Ramos (cell line): ENCODE data around the gene CBX8.

ENCODE experiments used
- in situ Hi-C: fragments of 300-500 bp; cut with MboI; formaldehyde crosslinking; loops from one replicate; pipeline ENCODE4 v1.14.3; 2022; ENCODE audit warnings: low sequenced_read_pairs; ENCODE audit not compliant: unreplicated experiment

The CBX8 gene

GRCh38 chr17:79821331-79822095 is 24.6 kb upstream of the CBX8 start:
- in situ Hi-C loops = no loop called here

- in situ Hi-C loops = no loop called here
These were observed 24.1 kb upstream of the CBX8 start for GRCh38 chr17:79820959-79821330.

GRCh38 chr17:79819534-79820276 is 22.8 kb upstream of the CBX8 start:
- in situ Hi-C loops = no loop called here

GRCh38 chr17:79819085-79819484 is 22.2 kb upstream of the CBX8 start:
- in situ Hi-C loops = no loop called here

GRCh38 chr17:79818026-79818758 is 21.3 kb upstream of the CBX8 start:
- in situ Hi-C loops = no loop called here

- in situ Hi-C loops = no loop called here
These were observed 19.1 kb upstream of the CBX8 start for GRCh38 chr17:79815836-79816461.

- in situ Hi-C loops = no loop called here
These were observed 18.3 kb upstream of the CBX8 start for GRCh38 chr17:79814974-79815835.

GRCh38 chr17:79814127-79814973 is 17.5 kb upstream of the CBX8 start:
- in situ Hi-C loops = no loop called here

GRCh38 chr17:79813297-79814126 is 16.6 kb upstream of the CBX8 start:
- in situ Hi-C loops = no loop called here

GRCh38 chr17:79812353-79813258 is 15.7 kb upstream of the CBX8 start:
- in situ Hi-C loops = no loop called here

- in situ Hi-C loops = no loop called here
These were observed 15.0 kb upstream of the CBX8 start for GRCh38 chr17:79811868-79812352.

- in situ Hi-C loops = no loop called here
These were observed 14.4 kb upstream of the CBX8 start for GRCh38 chr17:79811011-79811867.

- in situ Hi-C loops = no loop called here
These were observed 13.5 kb upstream of the CBX8 start for GRCh38 chr17:79810130-79811010.

- in situ Hi-C loops = no loop called here
These were observed 12.8 kb upstream of the CBX8 start for GRCh38 chr17:79809530-79810129.
